Subcutaneous abdominal adipose tissue (tissue), 5 donors: ENCODE results near the gene RAB3IL1.
A peak's percentile ranks its signal among the peaks of the same experiment; 100 is the strongest.
"Not testable (repeated sequence)": the region's sequence is repeated elsewhere in the genome, so short reads cannot be mapped to it uniquely, and the experiment has no call there.

Source experiments
- H3K27ac ChIP-seq: one replicate; pipeline ENCODE4 v1.7.0; 2013; ENCODE audit warnings: low read depth, mild to moderate bottlenecking, inconsistent platforms, low read length, moderate library complexity
- H3K27me3 ChIP-seq, 5 donors: one replicate each; pipeline ENCODE4 v1.7.0; 2013; ENCODE audit warnings: low read length in 5 of 5, inconsistent platforms in 1 of 5; ENCODE audit not compliant: control insufficient read depth in 5 of 5, insufficient read depth in 4 of 5
- H3K36me3 ChIP-seq, 5 donors: one replicate each; pipeline ENCODE4 v1.7.0; 2013; ENCODE audit warnings: low read length in 5 of 5; ENCODE audit not compliant: control insufficient read depth in 5 of 5, insufficient read depth in 5 of 5
- H3K4me1 ChIP-seq, 5 donors: one replicate each; pipeline ENCODE4 v1.7.0; 2013; ENCODE audit warnings: low read length in 5 of 5, mild to moderate bottlenecking in 3 of 5, moderate library complexity in 1 of 5; ENCODE audit not compliant: control insufficient read depth in 5 of 5, insufficient read depth in 5 of 5
- H3K4me3 ChIP-seq, 5 donors: one replicate each; pipeline ENCODE4 v1.7.0; 2013; ENCODE audit warnings: low read length in 5 of 5, low read depth in 1 of 5
- H3K9ac ChIP-seq, 5 donors: one replicate each; pipeline ENCODE4 v1.7.0; 2013; ENCODE audit warnings: low read length in 5 of 5, mild to moderate bottlenecking in 4 of 5, moderate library complexity in 3 of 5
- H3K9me3 ChIP-seq, 5 donors: one replicate each; pipeline ENCODE4 v1.7.0; 2013; ENCODE audit warnings: low read length in 5 of 5; ENCODE audit not compliant: control insufficient read depth in 5 of 5
- donor health status: healthy.
- donor health status: healthy.
- donor health status: healthy.
- donor health status: healthy.
- donor health status: healthy.

RAB3IL1 gene

DNA sequence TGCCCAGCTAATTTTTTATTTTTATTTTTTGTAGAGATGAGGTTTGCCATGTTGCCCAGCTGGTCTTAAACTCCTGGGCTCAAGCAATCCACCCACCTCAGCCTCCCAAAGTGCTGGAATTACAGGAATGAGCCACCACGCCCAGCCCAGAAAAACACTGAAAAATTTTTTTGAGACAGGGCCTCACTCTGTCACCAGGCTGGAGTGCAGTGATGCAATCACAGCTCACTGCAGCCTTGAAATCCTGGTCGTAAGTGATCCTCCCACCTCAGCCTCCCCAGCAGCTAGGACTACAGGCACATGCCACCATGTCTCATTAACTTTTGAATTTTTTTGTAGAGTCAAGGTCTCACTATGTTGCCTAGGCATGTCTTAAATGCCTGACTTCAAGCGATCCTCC lies 35.1 kb downstream of the RAB3IL1 start:
- H3K4me3 ChIP-seq, H3K9ac ChIP-seq, H3K27ac ChIP-seq: not testable (repeated sequence)

DNA sequence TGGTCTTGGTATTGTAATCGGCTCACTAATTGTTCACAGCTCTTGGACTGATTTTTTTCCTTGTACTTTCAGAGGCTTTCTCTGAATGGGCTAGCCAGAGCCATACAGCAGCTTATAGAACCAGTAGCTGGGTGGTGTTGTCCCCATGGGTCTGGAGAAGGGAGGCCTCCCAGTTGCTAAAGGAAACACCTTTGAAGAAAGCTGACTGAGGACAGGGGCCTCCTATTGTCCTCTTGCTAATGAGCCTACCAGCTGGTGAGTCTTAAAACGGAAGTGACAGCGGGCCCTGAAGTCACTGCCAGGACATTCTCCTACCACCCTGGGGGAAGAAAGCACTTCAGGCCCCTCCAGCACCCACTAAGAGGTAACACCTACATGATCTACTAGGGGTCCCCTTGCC lies 36.0 kb downstream of the RAB3IL1 start:
- Histone ChIP-seq H3K9ac (peak overlapping the region in 1 of 5 donors; percentile 27), H3K4me1 (peaks cover 6 to 100% (median 74%) of the 10 kb centered on the region in 5 donors), H3K9me3 (no peaks in the 10 kb centered on the region), H3K27ac (peak overlapping the region; percentile 42), H3K36me3 (peaks cover 0 to 41% (median 37%) of the 10 kb centered on the region in 5 donors), H3K27me3 (no peaks in the 10 kb centered on the region), H3K4me3 (no peak overlapping the region)

More for the DNA sequence above, 35.1 kb downstream of the RAB3IL1 start:
- H3K4me1 ChIP-seq = peaks cover 12 to 100% (median 81%) of the 10 kb centered on the region in 5 donors
- peaks cover 0 to 33% (median 28%) of the 10 kb centered on the region in 5 donors for H3K36me3 ChIP-seq
- not testable (repeated sequence) for H3K9me3 ChIP-seq, H3K27me3 ChIP-seq

DNA sequence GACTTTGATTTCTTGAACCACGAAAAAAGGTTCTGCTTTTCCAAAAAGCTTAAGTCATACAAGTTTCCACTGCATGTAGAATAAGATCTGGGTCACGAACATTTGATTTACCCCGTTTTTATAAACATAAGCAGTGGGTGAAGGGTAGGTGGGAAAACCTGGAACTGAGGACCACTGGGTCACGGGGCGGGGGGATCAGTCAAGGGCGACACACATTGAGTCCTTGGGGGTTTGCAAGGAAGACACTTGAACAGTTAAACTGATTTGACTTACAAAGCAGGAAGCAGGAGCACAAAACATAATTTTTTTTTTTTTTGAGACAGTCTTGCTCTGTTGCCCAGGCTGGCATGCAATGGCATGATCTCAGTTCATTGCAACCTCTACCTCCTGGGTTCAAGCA lies 36.9 kb downstream of the RAB3IL1 start:
- Histone ChIP-seq H3K9ac (no peak overlapping the region), H3K27me3 (no peaks in the 10 kb centered on the region), H3K4me3 (no peak overlapping the region), H3K27ac (peak overlapping the region; percentile 42), H3K36me3 (peaks cover 0 to 50% (median 42%) of the 10 kb centered on the region in 5 donors), H3K4me1 (peaks cover 3 to 95% (median 68%) of the 10 kb centered on the region in 5 donors), H3K9me3 (no peaks in the 10 kb centered on the region)

DNA sequence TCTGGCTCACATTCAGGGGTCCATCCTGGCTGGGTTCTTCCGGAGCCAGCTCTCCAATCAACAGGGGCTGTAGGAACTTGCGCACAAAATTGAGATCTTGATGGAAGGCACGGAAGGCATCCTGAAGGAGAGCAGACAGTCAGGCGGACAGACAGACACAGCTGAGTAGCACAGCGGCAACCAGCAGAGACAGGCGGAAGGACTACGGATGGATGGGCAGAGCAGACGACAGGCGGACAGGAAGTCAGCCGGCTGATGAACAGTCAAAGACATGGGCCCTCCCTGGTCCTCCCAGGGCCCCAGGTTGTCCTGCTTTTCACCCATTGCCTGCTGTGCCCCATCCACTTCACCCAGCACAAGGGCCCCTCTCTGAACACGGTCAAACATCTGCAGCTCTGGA lies 37.3 kb downstream of the RAB3IL1 start:
- Histone ChIP-seq H3K4me3 (no peak overlapping the region), H3K27me3 (no peaks in the 10 kb centered on the region), H3K27ac (peak overlapping the region; percentile 42), H3K9me3 (no peaks in the 10 kb centered on the region), H3K4me1 (peaks cover 3 to 94% (median 64%) of the 10 kb centered on the region in 5 donors), H3K9ac (no peak overlapping the region), H3K36me3 (peaks cover 0 to 52% (median 44%) of the 10 kb centered on the region in 5 donors)

DNA sequence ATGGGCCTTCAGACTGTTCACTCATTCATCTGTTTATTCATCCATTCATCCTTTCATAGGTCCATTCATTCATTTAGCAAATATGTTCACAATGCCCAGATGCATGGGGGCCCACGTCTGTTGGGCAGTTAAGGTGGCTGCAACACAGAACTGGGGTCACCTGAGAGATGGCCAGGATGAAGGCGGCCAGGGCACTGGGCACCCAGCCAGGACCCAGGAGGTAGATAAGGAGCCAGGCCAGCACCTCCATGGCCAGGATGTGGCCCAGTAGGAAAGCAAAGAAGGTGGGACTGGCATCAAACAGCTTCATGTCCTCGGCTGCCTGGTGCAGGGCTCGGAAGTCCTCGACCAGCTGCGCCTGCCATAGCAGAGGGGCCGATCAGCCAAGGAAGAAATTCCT lies 38.2 kb downstream of the RAB3IL1 start:
- H3K27me3 ChIP-seq = no peaks in the 10 kb centered on the region
- peaks cover 3 to 88% (median 63%) of the 10 kb centered on the region in 5 donors for H3K4me1 ChIP-seq
- H3K4me3 ChIP-seq = no peak overlapping the region
- peaks cover 0 to 57% (median 48%) of the 10 kb centered on the region in 5 donors for H3K36me3 ChIP-seq
- H3K9me3 ChIP-seq = no peaks in the 10 kb centered on the region
- H3K9ac ChIP-seq = no peak overlapping the region
- no peak overlapping the region for H3K27ac ChIP-seq

DNA sequence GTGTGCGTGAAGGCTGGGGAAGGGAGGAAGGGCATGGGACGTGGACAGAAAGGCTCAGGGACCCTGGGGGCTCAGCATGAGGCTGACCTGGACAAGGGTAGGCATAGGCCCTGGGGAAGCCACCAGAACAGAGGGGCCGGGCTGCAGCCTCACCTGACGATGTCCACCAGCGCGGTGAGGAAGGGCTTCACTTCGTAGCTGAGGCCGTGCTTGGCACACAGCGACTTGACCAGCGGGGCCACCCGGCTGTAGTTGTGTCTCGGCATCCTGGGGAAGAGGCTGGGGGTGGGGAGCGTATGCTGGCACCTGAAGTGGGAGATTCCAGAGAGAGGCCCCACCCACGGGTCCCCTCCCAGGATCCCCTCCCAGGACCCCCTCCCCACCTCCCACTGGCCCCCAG lies 41.7 kb downstream of the RAB3IL1 start:
- H3K27me3 ChIP-seq = no peaks in the 10 kb centered on the region
- H3K36me3 ChIP-seq = peaks cover 0 to 69% (median 55%) of the 10 kb centered on the region in 5 donors
- H3K27ac ChIP-seq = peak overlapping the region; percentile 49
- no peaks in the 10 kb centered on the region for H3K9me3 ChIP-seq
- no peak overlapping the region for H3K9ac ChIP-seq
- peaks cover 3 to 68% (median 52%) of the 10 kb centered on the region in 5 donors for H3K4me1 ChIP-seq
- H3K4me3 ChIP-seq = no peak overlapping the region

DNA sequence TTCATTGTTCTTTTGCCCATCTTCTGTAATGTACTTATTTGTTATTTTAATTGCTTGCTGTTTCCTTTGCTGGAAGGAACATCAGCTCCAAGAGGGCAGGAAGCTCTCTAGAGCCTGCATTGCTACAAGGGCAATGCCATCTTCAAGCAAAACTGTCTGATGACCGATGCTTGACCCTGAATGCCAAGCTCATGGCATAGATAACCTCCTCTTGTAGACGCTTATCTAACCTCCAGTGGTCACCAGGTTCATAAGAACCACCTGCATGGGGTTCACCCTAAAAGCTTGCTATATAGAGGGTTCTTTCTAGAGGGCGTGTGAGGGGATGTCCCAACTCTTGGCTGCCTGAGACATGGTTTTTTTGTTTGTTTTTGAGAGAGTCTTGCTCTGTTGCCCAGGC lies 42.5 kb downstream of the RAB3IL1 start:
- no peaks in the 10 kb centered on the region for H3K9me3 ChIP-seq
- peak overlapping the region; percentile 49 for H3K27ac ChIP-seq
- no peaks in the 10 kb centered on the region for H3K27me3 ChIP-seq
- H3K36me3 ChIP-seq = peaks cover 0 to 66% (median 55%) of the 10 kb centered on the region in 5 donors
- no peak overlapping the region for H3K9ac ChIP-seq
- no peak overlapping the region for H3K4me3 ChIP-seq
- H3K4me1 ChIP-seq = peaks cover 0 to 67% (median 52%) of the 10 kb centered on the region in 5 donors

DNA sequence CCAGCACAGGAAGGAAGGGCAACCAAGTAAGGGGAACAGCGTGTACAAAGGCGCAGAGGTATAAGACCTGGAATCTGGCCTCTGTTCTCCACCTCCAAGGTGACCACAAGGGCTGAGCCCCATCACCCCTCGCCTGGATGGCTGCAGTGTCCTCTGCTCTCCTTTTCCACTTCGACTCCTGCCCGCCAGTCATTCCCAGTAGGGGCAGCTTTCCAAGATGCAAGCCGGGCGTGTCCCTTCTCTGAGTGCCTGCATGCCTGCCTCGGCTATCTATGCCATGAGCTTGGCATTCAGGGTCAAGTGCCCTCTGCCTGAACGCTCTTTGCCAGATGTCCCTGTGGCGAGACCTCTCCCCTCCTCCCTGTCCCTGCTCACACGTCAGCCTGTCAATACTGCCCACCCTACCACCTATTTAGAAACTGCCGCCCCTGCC lies 43.0 kb downstream of the RAB3IL1 start:
- Histone ChIP-seq H3K9me3 (no peaks in the 10 kb centered on the region), H3K9ac (peak overlapping the region in 1 of 5 donors; percentile 8), H3K4me1 (peaks cover 0 to 62% (median 48%) of the 10 kb centered on the region in 5 donors), H3K4me3 (peak overlapping the region in 1 of 5 donors; percentile 23), H3K27ac (peak overlapping the region; percentile 49), H3K27me3 (no peaks in the 10 kb centered on the region), H3K36me3 (peaks cover 0 to 61% (median 51%) of the 10 kb centered on the region in 5 donors)

DNA sequence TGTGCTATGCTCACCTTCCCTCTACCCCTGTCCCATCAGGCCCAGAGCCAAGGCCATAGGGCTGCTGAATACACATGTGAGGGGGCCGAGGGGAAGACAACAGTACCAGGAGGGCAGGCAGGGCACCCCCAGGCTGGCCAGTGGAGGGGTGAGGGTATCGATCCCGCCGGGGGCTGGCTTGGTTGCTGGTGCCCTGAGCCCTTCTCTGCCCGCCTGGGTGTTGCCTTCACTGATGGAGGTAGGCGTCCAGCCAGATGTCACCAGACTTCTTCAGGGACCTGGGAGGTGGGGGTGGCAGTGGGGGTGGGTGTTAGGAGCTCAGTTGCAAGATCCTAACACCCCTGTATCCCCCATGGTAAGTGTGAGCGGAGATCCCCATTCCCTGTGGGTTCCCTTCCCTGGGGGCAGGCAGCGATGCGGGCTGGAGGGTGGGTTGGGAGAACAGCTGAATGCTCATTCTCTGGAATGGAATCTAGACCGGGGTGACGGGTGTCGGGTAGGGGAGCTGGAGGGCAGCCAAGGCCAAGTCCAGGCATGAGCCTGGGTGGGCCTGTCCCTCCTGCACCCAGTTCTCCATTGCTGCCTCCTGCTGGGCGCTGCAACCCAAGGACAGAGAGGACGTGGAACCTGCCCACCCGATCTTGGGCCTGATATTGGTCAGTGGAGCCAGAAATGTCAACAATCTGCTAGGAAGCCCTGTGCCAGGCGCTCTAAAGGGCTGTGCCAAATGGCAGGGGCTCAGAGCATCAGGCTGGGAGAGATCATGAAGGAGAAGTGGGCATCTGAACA lies 43.6 kb downstream of the RAB3IL1 start:
- Histone ChIP-seq H3K4me1 (peaks cover 0 to 56% (median 45%) of the 10 kb centered on the region in 5 donors), H3K9me3 (no peaks in the 10 kb centered on the region), H3K4me3 (peak overlapping the region in 1 of 5 donors; percentile 23), H3K27me3 (no peaks in the 10 kb centered on the region), H3K9ac (peak overlapping the region in 1 of 5 donors; percentile 8), H3K27ac (peak overlapping the region; percentile 49), H3K36me3 (peaks cover 0 to 55% (median 45%) of the 10 kb centered on the region in 5 donors)

DNA sequence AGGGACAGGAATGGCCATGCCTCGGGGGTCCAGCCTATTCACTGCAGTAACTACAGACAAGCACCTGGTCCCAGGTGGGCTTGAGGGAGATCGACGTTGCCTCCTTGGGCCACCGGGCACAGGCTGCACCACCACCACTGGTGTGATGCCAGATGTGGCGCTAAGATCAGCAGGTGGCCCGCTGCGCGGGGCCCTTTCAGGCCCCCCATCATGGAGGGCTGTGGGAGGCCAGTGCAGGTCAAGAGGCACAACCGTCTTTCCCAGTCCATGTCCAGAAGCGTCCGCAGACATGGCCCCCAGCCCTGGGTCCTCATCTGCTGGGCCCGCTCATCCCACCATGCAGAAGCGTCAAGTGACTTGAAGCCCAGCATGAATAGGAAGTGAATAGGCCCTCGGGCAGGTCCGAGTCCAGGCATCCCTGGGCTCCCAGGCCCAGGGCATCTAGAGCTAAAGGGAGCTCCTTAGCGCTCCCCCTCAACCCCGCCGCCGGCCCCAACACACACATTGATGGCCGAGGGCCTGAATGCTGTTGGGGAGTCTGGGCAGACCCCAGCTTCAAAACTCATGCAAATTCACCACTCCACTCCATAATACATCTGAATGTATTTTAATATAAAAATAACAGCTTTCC lies 44.3 kb downstream of the RAB3IL1 start:
- Histone ChIP-seq H3K36me3 (peaks cover 0 to 48% (median 38%) of the 10 kb centered on the region in 5 donors), H3K4me1 (peaks cover 0 to 49% (median 42%) of the 10 kb centered on the region in 5 donors), H3K9me3 (no peaks in the 10 kb centered on the region)

More for the DNA sequence above, 44.3 kb downstream of the RAB3IL1 start:
- Histone ChIP-seq H3K27me3 (no peaks in the 10 kb centered on the region), H3K4me3 (no peak overlapping the region), H3K9ac (no peak overlapping the region), H3K27ac (no peak overlapping the region)
